Stimulated activated CD4-positive, alpha-beta T cell treated with anti-CD3 and anti-CD28 coated beads, Interleukin-2, amount 100 ng/mL, for 4 hours (primary cell): ENCODE results near the gene ICAM2.

Source experiments
- DNase-seq: peaks from one replicate; pipeline ENCODE4 v3.0.0-alpha.2; 2020; ENCODE audit warnings: low read depth

ICAM2 gene

DNA sequence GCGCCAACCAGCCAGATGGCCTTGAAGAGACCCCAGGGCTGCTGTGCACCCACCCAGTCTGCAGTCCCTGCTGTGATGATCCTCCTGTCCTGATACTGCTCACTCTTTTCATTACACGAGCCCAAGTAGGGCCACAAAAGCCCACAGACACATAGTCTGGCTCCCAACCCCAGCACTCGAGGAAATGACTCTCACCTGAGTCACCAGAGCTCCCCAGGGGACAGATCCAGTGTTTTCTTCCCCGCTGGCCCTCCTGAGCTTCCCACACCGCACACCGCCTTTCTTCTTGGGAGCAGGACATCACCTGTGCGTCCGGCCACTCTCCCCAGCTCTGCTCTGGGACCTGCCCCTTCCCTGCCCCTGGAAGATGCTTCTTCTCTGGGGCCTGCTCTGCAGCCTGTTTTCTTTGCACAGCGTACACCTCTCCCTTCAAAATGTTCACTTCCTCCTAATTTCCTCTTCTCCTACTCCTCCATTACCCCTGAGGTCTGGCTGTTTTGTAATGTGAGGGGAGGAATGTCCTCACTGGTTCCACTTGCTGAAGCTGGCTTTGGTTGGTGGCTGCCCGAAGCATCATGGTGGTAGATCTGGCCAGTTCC is 45.7 kb downstream of the ICAM2 start:
- DNase-seq: no peak

GRCh38 chr17:63973930-63974593 is 46.4 kb downstream of the ICAM2 start:
- DNase-seq: no peak

GRCh38 chr17:63973247-63973646 is 47.2 kb downstream of the ICAM2 start:
- DNase-seq: no peak

- DNase-seq: no peak
Measured at GRCh38 chr17:63972796-63973195, 47.6 kb downstream of the ICAM2 start, which contains the start of gene SCN4A. Gene SCN4A, minus strand, starts transcription at chr17:63972918. Its CDS starts 77 bp downstream, at chr17:63972841.

GRCh38 chr17:63969278-63969677 is 51.2 kb downstream of the ICAM2 start:
- no peak for DNase-seq

- DNase-seq: no peak
Measured at GRCh38 chr17:63967953-63968352, 52.5 kb downstream of the ICAM2 start.

- no peak for DNase-seq
Measured at GRCh38 chr17:63966646-63967264, 53.7 kb downstream of the ICAM2 start.

DNA sequence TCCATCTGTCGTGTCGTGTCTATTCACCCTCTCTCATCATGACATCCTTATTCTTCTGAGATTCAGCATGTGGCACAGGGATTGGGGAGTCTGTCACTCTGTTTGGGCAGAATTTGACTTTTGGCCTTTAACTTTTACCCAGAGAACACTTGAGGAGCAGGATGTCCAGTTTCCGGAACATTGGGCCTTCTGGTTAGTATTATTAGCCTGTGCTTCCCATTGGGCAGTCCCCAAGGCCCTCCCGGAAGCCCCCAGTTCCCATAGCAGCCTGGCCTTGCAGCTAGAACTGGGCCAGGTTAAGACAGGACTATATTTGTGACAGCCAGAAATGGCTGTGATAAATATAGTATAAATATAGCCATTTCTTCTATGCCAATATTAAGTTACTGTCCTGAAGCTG is 57.3 kb downstream of the ICAM2 start:
- DNase-seq: no peak

DNA sequence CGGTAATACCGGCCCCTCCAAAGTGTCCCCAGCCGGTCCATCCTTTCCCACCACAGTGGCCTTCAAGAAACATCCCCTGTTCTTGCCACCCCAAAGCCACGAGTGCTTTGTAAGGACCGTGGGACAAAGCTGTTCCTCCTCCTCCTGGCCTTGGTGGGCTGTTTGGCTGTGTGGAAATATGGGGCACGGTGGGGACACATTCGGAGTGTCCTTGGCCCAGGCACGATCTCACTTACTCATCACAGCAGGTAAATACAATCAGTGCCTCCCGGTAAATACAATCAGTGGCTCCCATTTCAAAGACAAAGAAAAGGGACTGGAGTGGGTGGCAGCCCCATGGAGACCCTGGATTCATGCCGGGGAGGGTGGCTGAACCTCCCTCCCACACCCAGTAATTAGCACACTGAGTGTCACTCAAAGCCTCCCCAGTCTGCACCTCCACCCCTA is 58.1 kb downstream of the ICAM2 start:
- no peak for DNase-seq

DNA sequence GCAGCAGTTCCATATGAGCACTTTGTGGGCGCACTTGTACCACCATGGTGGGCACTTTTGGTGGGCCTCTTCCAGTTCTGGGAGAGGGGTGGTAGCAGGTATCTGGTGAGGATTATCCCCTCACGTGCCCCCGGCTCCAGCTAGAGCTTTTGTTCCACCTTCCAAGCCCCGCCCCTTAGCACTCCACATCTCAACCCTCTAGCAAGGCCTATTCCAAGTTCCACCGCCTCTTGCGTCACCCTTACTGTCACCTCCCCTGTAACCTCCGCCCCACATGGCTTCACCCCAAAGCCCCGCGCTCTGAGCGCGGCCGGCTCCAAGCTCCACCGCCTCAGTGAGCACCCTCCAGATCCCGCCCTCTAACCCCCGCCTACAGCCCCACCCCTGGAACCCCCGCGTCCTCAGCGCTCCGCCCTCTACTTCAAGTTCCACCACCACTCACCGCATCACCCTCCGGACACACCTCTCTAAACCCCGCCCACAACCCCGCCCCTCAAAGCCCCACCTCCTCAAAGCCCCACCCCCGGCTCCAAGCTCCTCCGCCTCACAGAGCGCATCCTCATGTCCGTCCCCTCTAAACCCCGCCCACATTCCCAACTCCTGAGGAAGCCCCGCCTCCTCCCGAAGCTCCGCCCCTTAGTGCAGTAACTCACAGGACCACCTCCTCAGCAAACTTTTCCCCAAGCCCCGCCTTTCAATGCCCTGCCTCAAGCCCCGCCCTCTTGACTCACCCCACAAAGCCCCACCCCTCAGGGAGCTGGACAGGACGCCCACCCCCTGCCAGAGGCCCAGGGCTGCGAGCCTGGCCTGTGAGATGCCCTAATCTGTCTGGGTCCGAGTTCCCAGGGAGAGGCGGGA is 58.8 kb downstream of the ICAM2 start:
- peak; percentile 11 for DNase-seq

DNA sequence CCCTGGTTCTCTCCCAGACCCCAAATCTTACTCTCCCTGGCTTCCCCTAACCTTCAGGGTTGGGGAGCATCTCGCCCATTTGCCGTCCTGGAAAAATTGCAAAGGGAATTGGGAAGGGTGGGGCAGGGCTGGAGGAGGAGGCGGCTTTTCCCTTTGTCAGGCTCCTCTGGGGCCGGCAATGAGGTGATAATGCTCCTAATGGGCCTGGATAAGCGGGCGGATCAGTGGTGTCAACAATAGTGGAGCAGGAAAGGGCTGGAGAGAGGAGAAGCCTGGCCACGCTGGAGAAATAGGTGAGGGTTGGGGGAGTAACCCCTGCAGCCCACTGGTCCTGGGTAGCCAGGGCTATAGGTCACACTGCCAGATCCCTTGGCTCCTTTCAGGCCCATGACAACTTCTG is 60.0 kb downstream of the ICAM2 start:
- DNase-seq: no peak

DNA sequence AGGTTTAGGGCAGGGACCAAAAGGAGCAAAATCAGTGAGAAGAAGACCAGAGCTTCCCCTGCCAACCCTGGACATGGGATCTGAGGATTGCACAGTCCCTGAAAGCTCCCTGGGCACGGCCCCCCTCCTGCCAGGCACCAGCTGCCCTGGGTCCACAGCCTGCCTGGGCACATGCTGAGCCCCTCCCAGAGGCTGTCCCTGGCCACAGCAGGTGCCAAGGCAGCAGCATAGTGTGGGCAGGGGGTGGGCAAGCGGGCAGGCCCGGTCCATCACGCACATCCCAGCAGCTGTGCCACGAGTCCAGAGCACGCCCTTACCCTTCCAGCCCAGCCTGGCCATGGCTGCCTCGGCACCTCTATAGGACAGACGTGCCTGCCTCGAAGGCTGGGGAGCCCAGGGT is 60.4 kb downstream of the ICAM2 start:
- DNase-seq: no peak

GRCh38 chr17:63956296-63956920 is 64.0 kb downstream of the ICAM2 start:
- no peak for DNase-seq

- no peak for DNase-seq
Measured at GRCh38 chr17:63955791-63956190, 64.6 kb downstream of the ICAM2 start.

- DNase-seq: no peak
Measured at GRCh38 chr17:63955232-63955631, 65.2 kb downstream of the ICAM2 start.

DNA sequence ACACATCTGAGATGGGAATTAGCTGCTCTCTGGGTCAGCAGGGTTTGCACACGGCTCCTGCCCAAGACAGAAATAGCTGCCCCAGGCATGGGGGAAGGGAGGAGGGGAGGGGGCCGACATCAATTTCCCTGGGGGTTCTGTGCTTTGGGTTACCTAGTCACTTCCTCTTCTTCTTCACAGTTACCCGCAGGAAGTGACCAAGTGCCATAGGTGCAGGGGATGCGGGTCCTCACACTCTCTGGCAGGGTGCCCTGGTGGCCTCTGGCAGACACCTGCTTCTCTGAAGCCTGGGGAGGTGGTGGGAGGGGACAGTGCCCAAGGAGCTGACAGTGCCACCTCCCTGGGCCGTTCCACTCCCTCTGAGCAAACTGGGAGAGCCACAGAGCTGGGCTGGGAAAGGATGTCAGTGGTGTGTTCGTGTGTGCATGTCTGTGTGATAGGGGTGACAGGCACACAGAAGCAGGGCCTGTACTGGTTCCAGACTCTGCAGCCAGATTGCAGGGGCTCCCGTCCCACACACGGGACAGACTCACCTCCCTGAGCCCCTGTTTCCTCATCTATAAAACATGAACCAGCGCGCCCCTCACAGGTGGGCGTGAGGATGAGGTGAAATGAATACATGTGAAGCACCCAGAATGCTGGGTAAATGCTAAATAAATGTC is 65.9 kb downstream of the ICAM2 start:
- no peak for DNase-seq
